AG09309 (cell line): Measurements from ENCODE around the gene TMEM191B.
"Not testable (repeated sequence)": the region's sequence is repeated elsewhere in the genome, so short reads cannot be mapped to it uniquely, and the experiment has no call there.

ENCODE experiments used
- DNase-seq: peaks from one replicate; pipeline ENCODE4 v3.0.0-alpha.2; 2010; ENCODE audit warnings: low read depth
- H3K4me3 ChIP-seq: 2 replicates; pipeline ENCODE4 v1.5.1; 2011; ENCODE audit warnings: mild to moderate bottlenecking, low read depth, low read length, moderate library complexity; ENCODE audit not compliant: control insufficient read depth

The TMEM191B gene

GRCh38 chr22:18552839-18553597 lies 25.4 kb downstream of the TMEM191B start:
- not testable (repeated sequence) for H3K4me3 ChIP-seq

DNA sequence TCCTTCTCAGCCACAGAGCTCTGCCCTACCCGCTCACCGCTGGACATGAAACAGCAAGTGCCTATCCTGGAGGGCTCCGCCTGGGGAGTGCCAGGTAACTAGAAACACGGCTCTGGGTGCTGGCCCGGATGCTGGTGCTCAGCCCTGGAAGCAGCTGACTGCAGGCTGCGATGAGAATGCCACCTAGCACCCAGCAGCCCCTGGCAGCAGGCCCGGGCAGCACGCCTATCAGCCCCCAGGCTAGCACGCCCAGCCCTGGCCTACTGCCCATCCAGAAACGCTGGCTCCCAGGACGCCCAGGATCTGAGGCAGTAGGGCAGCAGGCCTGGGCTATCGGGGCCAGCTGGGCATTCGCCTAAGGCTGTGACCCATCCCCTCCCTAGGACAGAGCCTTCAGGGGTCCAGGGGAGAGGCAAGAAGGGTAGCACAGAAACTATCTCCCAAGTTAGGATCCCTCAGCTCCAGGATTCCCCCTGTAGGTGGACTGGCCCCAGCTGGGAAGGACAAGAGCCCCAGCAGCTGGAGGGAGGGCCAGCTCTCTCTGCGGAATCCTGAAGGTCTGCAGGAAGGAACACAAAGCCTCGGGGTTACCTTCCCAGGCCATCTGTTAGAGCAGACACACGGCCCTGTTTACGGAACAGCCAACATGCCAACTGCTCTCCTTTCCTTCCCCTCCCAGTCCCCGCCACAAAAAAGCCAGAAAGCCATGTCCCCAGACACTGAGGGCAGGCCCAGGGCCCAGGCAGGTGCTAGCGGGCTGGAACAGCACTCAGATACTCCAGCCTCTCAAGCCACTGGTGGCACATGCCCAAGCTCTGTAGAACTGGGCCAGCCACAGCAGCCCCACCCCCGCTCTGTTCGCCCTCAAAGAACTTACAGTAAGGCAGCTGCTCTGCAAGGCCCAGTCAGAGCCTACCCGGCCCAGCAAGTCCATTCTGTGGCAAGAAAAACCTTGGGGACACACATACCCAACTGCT lies 27.0 kb downstream of the TMEM191B start:
- not testable (repeated sequence) for H3K4me3 ChIP-seq, DNase-seq

More at GRCh38 chr22:18552839-18553597, 25.4 kb downstream of the TMEM191B start:
- not testable (repeated sequence) for DNase-seq

DNA sequence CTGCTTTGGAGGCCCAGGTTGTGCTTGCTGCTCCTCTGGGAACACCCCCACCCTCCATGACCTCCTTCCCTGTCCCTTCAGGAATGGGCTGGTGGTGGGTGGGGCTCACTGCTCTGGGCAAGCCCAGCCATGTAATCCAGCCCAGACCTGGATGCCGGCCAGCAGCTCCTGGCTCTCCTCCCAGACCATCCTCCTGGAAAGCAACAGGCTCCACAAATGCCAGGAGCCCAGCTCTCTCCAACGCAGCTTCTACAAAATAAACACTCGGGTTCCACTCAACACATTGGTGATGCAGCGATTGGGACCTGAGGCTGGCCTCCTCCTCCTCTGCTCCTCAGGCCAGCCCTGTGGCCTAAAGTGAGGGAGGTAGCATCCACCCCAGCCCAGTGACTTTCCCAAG lies 30.9 kb downstream of the TMEM191B start:
- DNase-seq, result not testable (repeated sequence)

DNA sequence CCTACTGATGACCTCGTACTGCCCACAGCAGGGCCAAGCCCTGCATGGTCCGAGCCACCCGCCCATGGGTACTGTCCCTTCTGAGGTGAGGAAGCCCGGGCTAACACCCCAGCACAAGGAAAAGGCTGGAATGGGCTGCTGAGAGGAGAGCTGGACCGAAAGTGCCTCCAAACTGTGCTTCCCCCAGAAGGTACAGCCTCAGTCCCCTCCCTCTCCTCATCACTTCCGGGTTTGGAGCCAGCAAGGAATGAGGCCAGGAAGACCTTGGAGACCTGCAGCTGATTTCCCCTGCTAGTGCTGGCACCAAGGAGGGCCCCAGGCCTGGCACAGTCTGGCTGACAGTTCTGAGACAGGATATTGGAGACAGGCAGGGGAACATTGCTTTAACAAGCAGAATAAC lies 31.3 kb downstream of the TMEM191B start:
- H3K4me3 ChIP-seq, DNase-seq: not testable (repeated sequence)

More for the DNA sequence above, 30.9 kb downstream of the TMEM191B start:
- H3K4me3 ChIP-seq, result not testable (repeated sequence)

GRCh38 chr22:18560099-18560974 lies 32.7 kb downstream of the TMEM191B start:
- not testable (repeated sequence) for DNase-seq, H3K4me3 ChIP-seq

DNA sequence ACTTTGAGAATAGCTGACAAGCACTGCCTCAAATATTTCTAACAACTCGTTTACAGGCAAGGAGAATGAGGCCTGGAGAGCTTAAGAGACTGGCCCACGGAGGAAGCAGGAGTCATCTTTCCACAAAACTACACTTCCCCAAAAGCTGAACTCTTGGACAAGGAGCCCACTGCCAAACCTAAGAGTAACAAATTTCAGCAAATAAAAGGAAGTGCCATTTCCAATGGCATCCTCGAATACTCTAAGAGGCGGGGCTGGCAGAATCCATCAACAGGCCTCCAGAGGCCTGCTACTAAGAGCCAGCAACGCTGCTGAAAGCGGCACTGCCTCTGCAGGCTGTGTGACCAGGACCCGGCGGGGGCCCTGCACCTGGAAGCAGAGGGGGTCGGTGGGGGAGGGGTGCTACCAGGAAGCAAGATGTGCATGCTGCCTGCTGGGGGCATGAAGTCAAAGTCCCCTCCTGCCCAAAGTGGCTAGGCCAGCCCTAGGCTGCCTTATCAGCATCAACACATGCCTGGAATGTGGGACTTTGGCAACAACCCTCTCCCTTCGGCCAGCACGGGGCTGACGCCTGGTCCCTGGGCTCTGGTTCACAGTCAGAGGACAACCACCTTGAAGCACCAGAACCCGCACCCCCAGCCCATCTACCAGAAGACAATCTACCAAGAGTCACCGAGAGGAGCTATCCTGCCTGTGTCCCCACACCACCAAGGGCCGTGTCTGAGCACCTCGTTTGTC lies 43.1 kb downstream of the TMEM191B start:
- DNase-seq, result not testable (repeated sequence)

DNA sequence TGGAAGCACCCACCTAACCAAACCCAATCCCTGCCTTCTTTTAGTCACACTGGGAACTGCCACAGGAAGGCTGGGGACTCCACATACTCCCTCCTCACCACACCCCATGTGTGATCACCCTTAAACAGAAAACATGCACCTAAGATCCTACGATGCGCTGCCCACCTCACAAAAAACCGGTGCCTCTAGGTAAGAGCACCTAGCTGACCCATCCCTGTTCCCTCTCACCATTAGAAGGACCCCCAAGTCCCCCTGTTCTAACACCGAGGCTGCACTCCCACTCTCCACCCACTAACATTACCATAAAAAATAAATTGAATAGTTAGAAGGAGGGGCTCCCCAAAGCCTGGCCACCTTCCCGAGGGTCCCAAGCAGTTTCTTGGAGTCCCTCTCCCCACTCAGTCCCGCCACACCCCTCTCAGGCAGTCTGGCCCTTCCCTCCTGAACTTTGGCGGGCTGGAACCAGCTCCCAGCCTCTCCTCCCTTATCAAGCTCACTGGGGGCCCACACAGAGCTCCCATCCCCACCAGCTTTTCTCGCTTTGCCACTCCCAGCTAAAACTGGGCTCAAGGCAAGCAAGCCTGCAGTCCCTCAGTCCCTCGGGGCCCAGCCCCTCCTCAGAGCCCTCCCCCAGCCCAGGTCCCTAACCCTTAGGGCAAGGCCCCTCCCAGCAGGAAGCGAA lies 46.0 kb downstream of the TMEM191B start:
- H3K4me3 ChIP-seq, DNase-seq: not testable (repeated sequence)

More for the DNA sequence above, 43.1 kb downstream of the TMEM191B start:
- H3K4me3 ChIP-seq, result not testable (repeated sequence)

GRCh38 chr22:18574555-18574954 lies 47.0 kb downstream of the TMEM191B start:
- DNase-seq, H3K4me3 ChIP-seq: not testable (repeated sequence)

DNA sequence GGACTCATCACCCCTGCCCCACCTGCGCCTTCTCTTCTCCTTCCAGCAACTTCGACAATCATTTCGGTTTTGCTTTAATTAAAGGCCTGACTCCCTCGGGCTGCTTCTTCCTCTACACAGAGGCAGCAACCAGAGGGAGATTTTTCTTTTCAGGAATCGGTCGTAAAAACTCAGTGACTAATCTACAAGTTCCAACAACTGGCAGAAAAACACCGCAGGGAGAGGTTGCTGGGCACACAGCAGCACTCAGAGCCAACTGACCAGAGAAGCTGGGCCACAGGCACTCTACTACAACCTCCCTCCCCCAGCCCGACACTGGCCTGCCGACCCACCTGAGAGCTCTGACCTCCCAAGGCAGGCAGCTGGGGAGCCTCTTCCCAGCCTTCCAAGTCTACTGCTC lies 48.1 kb downstream of the TMEM191B start:
- DNase-seq, H3K4me3 ChIP-seq: not testable (repeated sequence)

DNA sequence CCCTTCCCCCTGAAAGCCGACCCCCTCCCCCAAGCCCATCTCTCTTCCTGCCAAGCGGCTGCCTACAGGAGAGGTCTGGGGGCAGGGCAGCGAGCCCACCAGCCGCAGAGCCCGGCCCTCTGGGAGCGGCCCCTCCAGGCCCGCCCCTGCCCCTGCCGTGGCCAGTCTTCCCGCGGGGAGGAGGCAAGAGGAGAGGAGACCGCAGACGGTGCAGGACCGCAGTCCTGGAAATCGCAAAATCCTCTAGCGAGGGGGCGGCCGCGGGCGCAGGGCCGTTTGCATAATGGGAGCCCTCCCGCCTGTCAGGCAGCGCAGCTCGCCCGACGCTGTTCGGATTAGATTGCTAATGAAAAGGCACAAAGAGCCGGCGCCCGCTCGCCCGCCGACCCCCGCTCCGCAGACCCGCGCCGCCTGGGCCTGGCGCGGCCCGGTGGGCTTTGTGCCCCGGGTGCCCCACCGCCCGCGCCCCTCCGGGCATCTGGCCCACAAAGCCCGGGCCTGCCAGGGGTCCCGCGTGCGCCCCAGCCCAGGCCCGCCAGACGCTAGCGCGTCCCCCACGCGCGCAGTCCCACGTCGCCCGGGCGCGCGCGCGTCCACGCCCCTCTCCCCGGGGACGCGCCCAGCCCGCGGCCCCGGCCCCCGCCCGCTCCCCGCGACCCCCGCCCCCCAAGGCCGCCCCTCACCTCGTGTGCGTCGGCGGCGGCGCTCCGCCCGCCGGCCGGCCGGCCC lies 49.7 kb downstream of the TMEM191B start:
- not testable (repeated sequence) for DNase-seq, H3K4me3 ChIP-seq

GRCh38 chr22:18577847-18578246 lies 50.2 kb downstream of the TMEM191B start:
- not testable (repeated sequence) for H3K4me3 ChIP-seq, DNase-seq
